GM19452 (cell line): ENCODE measurements around the gene LRRC28.

Experiments
- ATAC-seq: cut with Tn5 transposase; IDR thresholded peaks from one replicate; pipeline ENCODE4 v1.9.1; 2021; ENCODE audit not compliant: unreplicated experiment

Gene LRRC28

DNA sequence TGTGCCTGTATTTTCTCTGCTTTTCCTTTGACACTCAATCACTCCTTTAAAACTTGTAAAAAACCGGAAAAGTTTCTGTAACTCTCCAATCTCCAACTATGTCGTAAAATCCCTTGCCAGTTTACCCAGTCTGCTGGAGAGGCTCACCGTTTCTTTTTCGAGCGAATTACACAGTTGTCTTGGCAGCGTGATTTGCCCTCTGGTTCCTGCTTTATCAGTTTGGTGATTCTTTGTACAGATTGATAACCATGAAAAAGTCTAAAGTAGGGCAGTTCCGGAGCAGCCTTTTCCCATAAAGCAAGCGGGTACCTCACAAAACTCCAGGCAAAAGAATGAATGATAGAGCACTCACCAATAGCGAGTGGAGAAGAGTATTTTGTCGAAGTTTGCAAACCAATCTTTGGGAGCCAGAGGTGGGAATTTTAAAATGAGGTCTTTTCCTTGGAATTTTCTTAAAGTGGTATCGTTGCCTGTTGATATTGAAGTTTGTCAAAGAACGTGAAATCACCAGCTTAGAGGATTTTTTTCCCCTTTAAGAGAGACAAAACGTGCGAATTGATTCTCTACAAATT is 1.9 kb upstream of the LRRC28 start, which contains the start of gene TTC23:
Gene TTC23, minus strand, starts transcription at position 312 of the 572 bp plus-strand sequence. CDS start 20,869 bp downstream, outside the sequence.
- ATAC-seq = no peak

DNA sequence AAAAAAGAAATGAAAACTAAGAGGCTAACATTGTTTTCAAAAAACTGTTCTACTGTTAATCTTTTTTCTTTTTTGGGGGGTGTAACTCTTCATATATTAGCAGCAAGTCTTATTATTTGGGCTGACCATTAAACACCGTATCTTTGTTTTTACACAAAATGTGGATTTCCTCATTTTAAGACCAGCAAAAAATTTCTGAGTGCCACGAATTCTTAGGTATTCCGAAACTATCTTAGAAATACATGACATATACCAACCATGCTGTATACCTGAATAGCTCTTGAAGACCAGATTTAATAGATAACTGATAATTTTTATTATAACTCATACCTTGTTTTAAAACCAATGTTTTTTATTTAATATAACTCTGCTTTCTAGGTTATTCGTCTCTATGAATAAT is 1.3 kb upstream of the LRRC28 start:
- ATAC-seq = no peak

DNA sequence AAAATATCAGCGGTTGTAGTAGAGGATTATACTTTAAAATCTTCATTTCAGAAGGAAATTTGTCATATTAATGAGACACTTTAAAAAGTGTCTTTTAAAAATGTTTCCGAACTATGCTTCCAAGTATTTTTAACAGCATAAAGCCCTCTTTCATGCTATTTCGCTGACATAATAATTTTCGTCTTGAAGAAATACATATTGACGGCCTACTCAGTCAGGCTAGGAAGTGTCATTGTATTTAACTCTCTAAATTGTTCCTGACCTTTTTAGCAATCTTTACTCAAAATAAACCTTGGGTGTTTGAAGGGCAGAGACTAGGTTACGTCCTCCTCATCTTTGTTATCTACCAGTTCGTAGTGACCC is 806 bp upstream of the LRRC28 start:
- ATAC-seq = no peak

DNA sequence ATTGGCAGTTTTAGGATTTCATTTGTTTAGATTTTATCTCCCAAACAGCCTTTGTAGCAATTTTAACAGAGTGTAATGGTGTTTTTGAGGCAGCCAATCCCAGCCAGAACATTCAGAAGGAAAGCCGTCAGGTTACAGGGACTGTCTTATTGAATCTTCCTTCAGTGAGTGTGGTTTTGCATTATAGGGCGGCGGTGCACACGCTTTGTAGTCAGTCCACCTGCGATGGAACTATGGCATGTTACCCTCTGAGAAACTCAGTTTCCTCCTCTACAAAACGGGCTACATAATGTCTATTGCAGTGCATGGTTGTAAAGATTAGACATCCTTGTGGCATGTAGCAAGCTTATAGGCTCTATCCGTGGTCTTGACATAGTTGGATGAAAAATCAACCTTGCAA is 1.0 kb downstream of the LRRC28 start:
- no peak for ATAC-seq

DNA sequence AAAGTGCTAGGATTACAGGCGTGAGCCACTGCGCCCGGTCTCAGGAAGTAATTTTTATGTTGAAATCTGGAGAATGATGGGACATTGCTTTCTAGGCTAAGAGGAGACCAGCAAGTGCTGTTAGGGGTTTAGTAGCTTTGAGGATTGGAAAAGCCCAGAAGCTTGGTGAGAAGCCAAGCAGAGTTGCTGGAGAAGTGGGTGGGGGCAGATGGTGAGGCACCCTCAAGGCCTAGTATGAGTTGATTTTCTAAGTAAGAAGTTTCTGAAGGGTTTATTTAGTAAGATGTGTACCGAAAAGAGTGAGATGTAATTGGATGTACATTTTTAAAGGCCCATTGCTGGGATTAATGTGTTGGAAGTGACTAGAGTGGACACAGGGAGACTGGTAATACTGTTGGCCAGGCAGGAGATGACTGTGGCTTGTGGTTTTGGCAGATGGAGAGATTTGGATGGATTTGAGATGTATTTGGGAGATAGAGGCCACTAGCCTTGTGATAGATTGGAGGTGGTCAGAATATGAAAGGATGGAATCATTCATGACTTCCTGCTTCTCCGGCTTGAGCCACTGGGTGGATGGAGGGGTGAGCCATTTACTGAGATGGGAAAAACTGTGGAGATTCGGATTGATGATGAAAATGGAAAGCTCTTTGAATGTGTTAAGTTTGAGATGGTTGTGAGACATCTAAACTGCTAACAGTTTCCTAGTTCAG is 2.3 kb downstream of the LRRC28 start:
- ATAC-seq = no peak

DNA sequence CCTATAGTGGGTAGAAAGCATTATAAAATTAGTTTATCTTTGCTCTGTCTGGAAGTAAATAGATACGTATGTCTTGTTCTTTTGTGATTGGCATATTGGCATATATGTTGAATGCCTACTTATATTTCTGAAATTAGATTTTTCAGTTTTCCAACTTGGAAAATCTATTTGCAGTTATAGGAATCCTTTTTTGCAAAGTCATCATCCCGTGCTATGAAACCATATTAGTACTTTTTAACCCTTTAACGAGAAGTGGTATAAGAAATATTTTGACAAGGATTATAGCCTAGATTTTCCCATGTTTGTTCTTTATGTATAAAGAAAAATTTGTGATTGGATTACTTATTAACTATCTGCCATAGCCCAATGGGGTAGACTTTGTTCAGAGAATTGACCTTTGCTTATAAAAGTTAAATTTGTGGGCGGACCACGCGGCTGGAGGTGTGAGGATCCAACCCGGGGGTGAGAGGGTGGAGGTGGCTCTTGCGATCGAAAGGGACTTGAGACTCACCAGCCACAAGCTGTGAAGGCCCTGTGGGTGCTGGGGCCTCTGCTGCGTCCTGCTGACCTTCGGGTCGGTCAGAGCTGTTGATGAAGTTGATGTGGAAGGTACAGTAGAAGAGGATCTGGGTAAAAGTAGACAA is 5.9 kb downstream of the LRRC28 start:
- no peak for ATAC-seq

DNA sequence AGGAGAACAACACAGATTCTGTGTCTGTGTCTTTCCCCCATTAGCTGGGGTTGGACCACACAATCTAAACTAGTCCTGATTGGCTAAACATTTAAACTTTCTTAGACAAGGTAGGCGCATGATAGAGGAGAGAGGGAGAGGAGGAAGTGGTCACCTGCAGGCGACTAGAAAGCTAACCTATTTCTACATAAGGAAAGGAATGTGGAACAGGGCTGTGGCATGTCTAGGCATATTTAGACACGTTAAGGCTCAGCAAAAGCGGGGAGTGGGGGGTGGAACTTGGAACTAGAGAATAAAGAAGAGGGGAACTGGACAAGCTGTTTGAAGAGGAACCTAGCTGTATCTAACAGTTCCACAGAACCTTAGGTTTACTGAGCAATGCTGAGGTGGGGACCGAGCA is 12.8 kb downstream of the LRRC28 start:
- ATAC-seq = no peak

DNA sequence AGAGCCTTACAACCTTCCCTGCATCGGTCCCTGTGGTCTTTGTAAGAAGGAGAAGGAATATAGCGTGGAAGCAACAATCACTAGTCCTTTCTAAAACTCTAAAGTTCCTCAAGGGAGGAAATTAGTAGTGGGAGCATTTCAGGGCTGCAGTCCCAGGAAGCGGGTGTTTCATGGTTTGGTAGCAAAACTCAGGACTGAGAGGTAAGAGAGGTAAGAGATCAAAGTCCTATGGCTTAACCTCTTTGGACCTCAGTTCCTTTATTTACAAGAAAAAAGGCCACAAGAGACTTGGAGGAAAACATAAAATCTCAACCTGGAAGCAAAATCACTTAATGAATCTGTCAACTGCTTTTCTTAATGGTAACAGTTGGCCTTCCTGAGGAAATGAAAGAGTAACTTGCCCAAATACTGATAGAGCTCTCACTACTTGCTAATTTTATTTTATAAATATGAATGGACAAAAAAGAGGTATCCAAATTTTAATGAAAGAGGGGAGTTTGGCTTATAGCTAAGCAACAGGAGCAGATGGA is 14.3 kb downstream of the LRRC28 start:
- ATAC-seq = no peak

DNA sequence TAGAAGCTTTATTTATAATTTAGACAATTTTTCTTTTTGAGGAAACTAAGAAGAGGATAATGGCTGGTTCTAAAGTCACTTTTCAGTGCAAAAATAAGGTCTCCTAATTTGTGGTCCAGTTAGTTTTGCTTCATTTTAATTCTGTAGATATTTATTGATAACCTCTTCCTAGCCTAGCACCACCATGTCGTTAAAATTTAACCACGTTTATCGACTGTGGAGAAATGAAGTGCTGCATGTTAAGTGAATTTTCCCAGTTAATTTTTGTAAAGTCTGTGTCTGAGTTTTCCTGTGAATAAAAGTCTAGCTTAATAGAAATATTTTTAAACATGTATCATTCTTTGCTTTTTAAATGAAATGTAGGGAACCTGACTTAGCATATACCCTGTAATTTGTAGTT is 16.7 kb downstream of the LRRC28 start:
- no peak for ATAC-seq

DNA sequence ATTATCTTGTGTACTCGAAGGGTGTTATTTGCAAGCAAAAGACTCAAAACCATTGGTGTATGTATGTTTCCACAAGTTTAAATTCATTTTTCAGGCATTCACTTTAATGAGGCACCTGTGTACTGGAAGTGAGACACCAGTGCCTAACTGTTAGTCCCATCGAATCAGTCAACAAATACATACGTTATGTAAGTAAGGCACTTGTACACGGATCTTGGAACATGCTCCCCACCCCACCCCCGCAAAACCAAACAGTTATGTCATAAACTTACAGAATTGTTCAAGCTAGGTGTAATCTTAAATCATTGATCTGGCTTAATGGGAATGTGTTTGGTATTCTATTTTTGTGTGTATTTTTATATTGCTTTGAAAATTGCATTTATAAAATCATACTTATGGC is 17.1 kb downstream of the LRRC28 start:
- ATAC-seq = no peak

DNA sequence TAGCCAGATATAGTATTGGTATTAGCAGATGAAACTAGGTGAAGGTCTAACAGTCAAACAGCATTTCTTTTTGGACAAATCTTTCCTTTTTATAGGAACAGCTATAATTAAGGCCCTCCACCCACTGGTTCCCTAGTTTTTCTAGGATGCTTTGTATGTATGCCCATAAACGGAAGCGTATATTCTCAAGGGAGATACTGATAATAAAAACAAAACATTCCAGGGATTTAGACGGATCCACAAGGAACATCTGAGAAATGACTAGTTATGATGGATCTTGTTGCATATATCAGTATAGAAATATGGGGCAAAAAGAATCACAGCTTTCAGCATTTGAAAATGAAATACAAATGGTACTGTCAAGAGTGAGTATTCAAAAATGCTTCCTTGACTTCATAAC is 22.5 kb downstream of the LRRC28 start:
- no peak for ATAC-seq

DNA sequence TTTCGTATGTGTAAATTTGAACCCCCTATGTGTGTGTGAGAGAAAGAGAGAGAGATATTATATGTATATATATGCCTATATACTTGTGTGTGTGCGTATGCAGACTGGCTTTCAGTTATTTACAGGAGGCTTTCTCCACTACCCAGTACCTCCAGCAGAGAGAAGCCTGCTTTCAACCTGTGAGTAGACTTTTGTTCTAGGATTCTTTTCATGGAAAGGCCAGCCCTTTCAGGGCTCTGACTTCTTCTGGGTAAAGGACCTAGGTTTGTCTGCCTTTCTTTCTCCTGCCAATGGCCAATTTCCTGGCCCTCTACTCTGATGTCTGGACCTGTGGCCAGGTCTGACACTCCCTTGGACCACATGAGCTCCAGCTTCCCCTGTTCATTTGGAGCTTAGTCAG is 23.8 kb downstream of the LRRC28 start:
- ATAC-seq = no peak

DNA sequence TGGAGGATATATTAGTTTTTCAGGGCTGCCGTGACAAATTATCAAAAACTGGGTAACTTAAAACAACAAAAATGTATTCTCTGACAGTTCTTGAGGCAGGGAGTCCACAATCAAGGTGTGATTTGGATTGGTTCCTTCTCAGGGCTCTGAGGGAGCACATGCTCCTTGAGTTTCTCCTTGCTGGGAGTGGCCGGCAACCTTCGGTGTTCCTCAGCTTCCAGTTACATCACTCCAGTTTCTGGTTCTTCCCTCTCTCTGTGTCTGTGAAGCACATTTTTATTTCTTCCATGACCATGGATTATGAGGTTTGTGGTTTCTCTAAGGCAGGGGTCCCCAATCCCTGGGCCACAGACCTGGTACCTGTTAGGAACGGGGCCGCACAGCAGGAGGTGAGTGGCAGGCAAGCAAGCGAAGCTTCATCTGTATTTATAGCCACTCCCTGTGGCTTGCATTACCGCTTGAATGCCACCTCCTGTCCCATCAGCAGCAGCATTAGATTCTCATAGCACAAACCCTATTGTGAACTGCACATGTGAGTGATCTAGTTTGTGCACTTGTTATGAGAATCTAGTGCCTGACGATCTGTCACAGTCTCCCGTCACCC is 24.3 kb downstream of the LRRC28 start:
- no peak for ATAC-seq

DNA sequence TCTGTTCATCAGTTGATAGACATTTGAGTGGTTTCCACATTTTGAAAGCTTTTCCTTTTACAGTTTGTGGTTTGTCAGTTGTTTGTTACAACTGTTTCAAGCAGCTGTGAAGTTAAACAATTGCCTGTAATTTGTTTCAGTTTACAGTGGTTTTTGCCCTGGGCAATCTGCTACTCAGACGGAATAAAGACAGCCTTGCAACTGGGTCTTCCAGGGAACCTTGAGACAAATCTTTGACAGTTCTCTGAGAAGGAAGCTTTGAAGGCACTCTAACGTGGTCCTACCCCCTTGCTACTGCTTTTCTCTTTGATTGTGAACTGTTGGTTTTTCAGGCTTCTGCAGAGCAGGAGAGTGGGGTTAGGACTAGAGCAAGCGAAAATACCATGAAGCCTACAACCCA is 28.0 kb downstream of the LRRC28 start:
- no peak for ATAC-seq

DNA sequence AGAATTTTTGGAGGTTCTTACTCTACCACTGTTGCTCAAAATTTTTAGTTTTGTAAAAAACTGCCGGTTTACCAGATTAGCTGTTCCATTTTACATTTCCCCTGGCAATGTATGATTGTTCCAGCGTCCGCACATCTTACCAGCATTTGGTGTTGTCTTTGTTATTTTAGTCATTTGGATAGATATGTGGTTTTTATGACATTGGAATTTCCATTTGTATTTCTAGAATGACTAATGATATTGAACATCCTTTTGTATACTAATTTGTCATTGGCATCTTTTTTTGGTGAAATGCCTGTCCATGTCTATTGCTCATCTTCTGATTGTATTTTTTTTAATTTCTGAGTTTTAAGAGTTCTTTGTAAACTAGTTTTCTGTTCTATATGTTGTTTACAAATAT is 28.5 kb downstream of the LRRC28 start:
- no peak for ATAC-seq

DNA sequence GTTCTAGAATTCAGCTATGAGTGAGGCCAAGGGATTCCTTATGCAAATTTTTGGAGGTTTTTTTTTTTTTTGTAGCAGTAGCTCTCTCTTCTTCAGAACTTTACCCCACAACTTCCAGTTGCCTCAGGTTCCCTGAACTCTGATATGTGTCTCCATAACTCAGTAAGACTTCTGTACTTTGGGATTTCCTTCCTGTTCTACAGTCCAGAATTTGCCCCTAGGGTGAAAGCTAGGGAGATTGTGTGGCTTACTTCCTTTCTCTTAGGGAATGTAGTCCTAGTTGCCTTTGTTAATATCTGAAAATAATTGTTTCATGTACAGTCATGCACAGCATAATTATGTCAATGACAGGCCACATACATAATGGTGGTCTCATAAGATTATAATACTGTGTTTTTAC is 30.8 kb downstream of the LRRC28 start:
- no peak for ATAC-seq

DNA sequence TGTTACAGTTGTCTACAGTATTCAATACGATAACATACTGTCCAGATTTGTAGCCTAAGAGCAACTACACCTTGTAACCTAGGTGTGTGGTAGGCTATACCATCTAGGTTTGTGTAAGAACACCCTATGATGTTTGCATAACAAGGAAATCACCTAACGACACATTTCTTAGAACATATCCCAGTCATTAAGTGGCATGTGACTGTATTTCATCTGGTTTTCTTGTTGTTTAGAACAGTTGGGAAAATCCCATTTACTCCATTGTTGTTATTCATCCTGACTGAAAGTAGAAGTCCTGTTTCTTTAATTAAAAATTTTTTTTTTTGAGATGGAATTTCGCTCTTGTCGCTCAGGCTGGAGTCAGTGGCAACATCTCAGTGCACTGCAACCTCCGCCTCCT is 31.3 kb downstream of the LRRC28 start:
- no peak for ATAC-seq

DNA sequence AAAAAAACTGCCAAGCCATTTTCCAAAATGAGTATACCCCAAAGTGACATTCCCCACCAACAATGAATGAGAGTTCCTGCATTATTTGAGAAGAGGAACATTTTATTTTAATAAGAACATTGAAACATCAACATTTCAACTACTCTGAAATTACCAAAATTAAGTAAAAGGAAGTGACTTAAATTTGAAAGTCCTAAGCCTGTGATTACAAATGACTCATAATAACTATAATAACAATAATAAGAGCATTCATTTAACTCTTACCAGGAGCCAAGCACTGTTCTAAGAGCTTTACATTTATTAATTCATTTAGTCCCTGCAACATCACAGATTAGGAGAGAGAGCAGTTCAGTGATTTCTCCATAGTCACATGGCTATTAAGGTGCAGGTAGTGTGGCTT is 32.4 kb downstream of the LRRC28 start:
- no peak for ATAC-seq

DNA sequence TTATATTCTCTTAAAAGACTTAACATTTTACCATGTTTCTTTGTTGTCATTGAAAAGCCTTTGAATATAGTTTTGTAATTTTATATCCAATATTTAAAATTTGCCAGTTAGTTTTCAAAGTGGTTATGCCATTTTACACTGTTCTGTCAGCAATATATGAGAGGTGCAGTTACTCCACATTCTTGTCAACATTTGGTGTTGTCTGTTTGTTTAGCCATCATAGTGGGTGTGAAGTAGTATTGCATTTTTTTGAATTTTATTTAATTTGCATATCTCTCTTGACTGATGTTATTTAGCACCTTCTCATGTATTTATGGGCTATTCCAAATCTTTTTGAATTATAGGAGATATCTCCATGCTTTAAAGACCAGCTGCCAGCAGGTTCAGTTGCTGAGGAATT is 40.4 kb downstream of the LRRC28 start:
- no peak for ATAC-seq

DNA sequence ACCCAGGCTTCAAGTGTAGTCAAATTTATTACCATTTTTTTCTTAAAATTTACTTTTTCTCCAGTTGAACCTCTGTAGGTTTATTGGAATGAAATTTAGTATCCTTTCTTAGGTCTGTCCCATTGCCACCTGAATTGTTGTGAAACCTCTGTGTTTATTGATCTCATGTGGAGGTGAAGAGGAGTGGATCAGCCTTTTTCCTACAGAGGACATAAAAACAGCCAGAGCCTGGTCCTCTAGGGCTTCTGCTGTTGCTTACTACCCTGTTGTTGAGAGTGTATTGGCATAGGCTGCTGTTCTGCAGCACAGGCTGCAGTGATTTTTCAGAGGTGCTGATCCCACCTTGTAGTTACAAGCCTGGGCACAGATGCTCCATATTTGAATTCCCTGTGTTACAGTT is 44.6 kb downstream of the LRRC28 start:
- no peak for ATAC-seq

DNA sequence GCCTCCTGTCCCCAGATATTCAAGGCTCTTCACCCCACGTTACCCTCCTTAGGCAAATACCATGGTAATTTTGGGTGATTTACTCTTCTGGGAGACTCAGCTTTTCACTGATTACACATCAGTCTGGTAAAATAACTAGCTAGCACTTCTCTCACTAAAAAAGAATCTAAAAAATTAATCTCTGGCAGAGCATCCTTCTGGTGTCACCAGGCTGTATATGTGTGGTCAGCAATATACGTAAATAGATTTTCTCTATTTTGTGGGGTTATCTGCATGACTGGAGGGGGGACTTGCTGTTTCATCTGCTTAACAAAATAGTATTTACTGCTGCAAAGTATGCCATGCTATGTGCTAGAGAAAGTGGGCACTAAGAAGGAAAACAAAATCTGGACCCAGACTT is 45.1 kb downstream of the LRRC28 start:
- ATAC-seq = no peak

DNA sequence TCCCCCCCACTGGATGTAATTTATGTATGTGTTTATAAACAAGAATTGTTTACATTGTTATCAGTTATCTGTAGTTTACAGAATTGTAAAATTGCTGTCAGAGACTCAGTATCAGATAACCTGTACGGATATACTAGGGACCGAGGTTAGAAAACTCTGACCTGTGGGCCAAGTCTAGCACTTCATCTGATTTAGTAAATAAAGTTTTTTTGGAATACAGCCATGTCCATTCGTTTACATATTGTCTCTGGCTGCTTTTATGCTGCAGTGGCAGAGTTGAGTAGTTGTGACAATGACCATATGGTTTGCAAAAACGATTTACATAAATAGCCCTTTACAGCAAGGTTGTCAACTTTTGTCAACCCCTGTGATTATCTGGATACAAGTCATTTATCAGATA is 52.6 kb downstream of the LRRC28 start:
- ATAC-seq = no peak
